ENCODE results near the gene WASHC4. TPM values are rescaled to one million over a fixed set of nuclear protein-coding genes. Genes with fewer than 3 reads are reported as not detected.

The WASHC4 gene
- total and polyA plus RNA-seq, 10 of the 15 experiments (the other 5 are each of a cell fraction or from before 2014, with no cell fraction given): 16.0 to 50.6 (median 34.0) TPM

DNA sequence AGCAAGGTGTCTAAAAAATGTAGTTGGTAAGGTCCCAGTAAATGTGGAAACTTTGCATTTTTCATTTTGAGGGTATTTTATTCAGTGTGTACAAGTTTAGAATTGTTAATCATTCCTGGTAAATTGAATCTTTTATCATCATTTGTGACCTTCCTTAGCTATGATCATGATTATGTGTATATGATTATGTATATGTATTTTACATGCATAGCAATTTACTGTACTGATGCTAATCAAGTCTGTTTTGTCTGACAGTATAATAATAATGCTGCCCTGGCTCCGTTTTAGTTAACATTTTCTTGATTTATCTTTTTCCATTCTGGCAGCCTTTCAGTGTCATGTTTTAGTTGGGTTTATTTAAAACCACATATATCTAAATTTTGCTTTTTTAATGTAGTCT, 9.4 kb downstream of the WASHC4 start:
- in situ Hi-C loops (cut with MboI): no loop called here
- RAD21 ChIA-PET (ENCODE audit: unreplicated experiment): no interaction called here
- SMC1A ChIA-PET (ENCODE audit: uncharacterized antibody, unreplicated experiment): interaction anchor here (0.8 to 1.3 kb wide), 2 partner anchors 16 to 27 kb away, joined by 3 read pairs; no protein-coding TSS in a partner anchor
- H3K4me3 ChIP-seq: no peak overlapping the region
- H3K9ac ChIP-seq (ENCODE audit: control insufficient read depth, insufficient read depth, low read length): no peak overlapping the region
- ATAC-seq (no peak), FAIRE-seq (no peak), DNase-seq (ENCODE audit: low read depth, low spot score) (no peak)
- POLR2A ChIA-PET: interaction anchor here (0.6 kb wide), 1 partner anchor 518 kb away, joined by 3 read pairs; no protein-coding TSS in a partner anchor
- 100% methylated on average over 1 of the region's 1 CpG for WGBS (ENCODE audit: insufficient coverage, insufficient replicate concordance, low lambda C conversion rate, missing lambda C conversion rate)
- no peaks in the 10 kb centered on the region for H3K4me1 ChIP-seq (ENCODE audit: control insufficient read depth, insufficient read depth, low read length)
- no peaks in the 10 kb centered on the region for H3K27me3 ChIP-seq (replicated peaks in 1 of 2; ENCODE audit: control insufficient read depth in 2 of 2, insufficient read depth in 2 of 2, low read length in 1 of 2)
- no peak overlapping the region for H2AFZ ChIP-seq (ENCODE audit: control insufficient read depth, low read depth, low read length)
- H3K36me3 ChIP-seq (ENCODE audit: control insufficient read depth in 2 of 2, insufficient read depth in 2 of 2, low read length in 1 of 2): peaks cover 0 to 25% of the 10 kb centered on the region in 2 experiments; a peak in 2 of 4 replicates
- peaks cover 4% of the 10 kb centered on the region; the same call in 2 of the 3 replicates for H3K9me3 ChIP-seq (replicated peaks; ENCODE audit: control insufficient read depth, insufficient read depth, low read length)
- H3K4me2 ChIP-seq (ENCODE audit: control insufficient read depth, insufficient read depth): no peak overlapping the region
- intact Hi-C loops (cut with micrococcal nuclease; ENCODE audit: unreplicated experiment): no loop called here
- BruUV-seq (replicated peaks): no TSS peak
- H3K79me2 ChIP-seq (ENCODE audit: control insufficient read depth, insufficient read depth, low read length): peaks cover 21% of the 10 kb centered on the region
- H4K20me1 ChIP-seq (ENCODE audit: control insufficient read depth, insufficient read depth): no peaks in the 10 kb centered on the region
- H3K27ac ChIP-seq (ENCODE audit: control insufficient read depth, insufficient read depth): no peak overlapping the region
- CTCF ChIA-PET: no interaction called here
- TF ChIP-seq, protein P1, sequence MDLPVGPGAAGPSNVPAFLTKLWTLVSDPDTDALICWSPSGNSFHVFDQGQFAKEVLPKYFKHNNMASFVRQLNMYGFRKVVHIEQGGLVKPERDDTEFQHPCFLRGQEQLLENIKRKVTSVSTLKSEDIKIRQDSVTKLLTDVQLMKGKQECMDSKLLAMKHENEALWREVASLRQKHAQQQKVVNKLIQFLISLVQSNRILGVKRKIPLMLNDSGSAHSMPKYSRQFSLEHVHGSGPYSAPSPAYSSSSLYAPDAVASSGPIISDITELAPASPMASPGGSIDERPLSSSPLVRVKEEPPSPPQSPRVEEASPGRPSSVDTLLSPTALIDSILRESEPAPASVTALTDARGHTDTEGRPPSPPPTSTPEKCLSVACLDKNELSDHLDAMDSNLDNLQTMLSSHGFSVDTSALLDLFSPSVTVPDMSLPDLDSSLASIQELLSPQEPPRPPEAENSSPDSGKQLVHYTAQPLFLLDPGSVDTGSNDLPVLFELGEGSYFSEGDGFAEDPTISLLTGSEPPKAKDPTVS (IDR thresholded peaks at IDR 0.05; ENCODE audit: low read depth, low read length): no peak
- TF ChIP-seq MYC (IDR thresholded peaks at IDR 0.05; ENCODE audit: insufficient read depth, insufficient read length, insufficient replicate concordance, low read length, severe bottlenecking) (no peak), MTA2 (IDR thresholded peaks at IDR 0.05; ENCODE audit: low read depth) (no peak), IKZF2 (IDR thresholded peaks at IDR 0.05) (no peak), NFIC (IDR thresholded peaks at IDR 0.05; ENCODE audit: low read depth, low read length) (no peak), NFXL1 (IDR thresholded peaks at IDR 0.05; ENCODE audit: borderline replicate concordance) (no peak), CHD2 (IDR thresholded peaks at IDR 0.05; ENCODE audit: borderline replicate concordance, low read depth, low read length) (no peak), ZSCAN29 (IDR thresholded peaks at IDR 0.05) (no peak), PAX5 (IDR thresholded peaks at IDR 0.05; ENCODE audit: borderline replicate concordance, low read depth, low read length) (no peak), TCF12 (IDR thresholded peaks at IDR 0.05; ENCODE audit: low read depth, low read length) (no peak), HDAC6 (IDR thresholded peaks at IDR 0.05; ENCODE audit: unreplicated experiment) (no peak), ZZZ3 (IDR thresholded peaks at IDR 0.05; ENCODE audit: control insufficient read depth, insufficient read length, low read depth) (no peak), MTA3 (IDR thresholded peaks at IDR 0.05; ENCODE audit: borderline replicate concordance, low read length) (no peak), ZBED1 (IDR thresholded peaks at IDR 0.05; ENCODE audit: borderline replicate concordance) (no peak)
- TF ChIP-seq, protein P2, sequence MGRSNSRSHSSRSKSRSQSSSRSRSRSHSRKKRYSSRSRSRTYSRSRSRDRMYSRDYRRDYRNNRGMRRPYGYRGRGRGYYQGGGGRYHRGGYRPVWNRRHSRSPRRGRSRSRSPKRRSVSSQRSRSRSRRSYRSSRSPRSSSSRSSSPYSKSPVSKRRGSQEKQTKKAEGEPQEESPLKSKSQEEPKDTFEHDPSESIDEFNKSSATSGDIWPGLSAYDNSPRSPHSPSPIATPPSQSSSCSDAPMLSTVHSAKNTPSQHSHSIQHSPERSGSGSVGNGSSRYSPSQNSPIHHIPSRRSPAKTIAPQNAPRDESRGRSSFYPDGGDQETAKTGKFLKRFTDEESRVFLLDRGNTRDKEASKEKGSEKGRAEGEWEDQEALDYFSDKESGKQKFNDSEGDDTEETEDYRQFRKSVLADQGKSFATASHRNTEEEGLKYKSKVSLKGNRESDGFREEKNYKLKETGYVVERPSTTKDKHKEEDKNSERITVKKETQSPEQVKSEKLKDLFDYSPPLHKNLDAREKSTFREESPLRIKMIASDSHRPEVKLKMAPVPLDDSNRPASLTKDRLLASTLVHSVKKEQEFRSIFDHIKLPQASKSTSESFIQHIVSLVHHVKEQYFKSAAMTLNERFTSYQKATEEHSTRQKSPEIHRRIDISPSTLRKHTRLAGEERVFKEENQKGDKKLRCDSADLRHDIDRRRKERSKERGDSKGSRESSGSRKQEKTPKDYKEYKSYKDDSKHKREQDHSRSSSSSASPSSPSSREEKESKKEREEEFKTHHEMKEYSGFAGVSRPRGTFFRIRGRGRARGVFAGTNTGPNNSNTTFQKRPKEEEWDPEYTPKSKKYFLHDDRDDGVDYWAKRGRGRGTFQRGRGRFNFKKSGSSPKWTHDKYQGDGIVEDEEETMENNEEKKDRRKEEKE (IDR thresholded peaks at IDR 0.05): no peak
- TF ChIP-seq, protein P3, sequence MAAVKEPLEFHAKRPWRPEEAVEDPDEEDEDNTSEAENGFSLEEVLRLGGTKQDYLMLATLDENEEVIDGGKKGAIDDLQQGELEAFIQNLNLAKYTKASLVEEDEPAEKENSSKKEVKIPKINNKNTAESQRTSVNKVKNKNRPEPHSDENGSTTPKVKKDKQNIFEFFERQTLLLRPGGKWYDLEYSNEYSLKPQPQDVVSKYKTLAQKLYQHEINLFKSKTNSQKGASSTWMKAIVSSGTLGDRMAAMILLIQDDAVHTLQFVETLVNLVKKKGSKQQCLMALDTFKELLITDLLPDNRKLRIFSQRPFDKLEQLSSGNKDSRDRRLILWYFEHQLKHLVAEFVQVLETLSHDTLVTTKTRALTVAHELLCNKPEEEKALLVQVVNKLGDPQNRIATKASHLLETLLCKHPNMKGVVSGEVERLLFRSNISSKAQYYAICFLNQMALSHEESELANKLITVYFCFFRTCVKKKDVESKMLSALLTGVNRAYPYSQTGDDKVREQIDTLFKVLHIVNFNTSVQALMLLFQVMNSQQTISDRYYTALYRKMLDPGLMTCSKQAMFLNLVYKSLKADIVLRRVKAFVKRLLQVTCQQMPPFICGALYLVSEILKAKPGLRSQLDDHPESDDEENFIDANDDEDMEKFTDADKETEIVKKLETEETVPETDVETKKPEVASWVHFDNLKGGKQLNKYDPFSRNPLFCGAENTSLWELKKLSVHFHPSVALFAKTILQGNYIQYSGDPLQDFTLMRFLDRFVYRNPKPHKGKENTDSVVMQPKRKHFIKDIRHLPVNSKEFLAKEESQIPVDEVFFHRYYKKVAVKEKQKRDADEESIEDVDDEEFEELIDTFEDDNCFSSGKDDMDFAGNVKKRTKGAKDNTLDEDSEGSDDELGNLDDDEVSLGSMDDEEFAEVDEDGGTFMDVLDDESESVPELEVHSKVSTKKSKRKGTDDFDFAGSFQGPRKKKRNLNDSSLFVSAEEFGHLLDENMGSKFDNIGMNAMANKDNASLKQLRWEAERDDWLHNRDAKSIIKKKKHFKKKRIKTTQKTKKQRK (IDR thresholded peaks at IDR 0.05; ENCODE audit: low read depth, low read length): no peak
- TF ChIP-seq, protein P4, sequence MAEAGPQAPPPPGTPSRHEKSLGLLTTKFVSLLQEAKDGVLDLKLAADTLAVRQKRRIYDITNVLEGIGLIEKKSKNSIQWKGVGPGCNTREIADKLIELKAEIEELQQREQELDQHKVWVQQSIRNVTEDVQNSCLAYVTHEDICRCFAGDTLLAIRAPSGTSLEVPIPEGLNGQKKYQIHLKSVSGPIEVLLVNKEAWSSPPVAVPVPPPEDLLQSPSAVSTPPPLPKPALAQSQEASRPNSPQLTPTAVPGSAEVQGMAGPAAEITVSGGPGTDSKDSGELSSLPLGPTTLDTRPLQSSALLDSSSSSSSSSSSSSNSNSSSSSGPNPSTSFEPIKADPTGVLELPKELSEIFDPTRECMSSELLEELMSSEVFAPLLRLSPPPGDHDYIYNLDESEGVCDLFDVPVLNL (IDR thresholded peaks at IDR 0.05; ENCODE audit: low read depth, low read length): no peak
